SU-DHL-6 (cell line): ENCODE data around the gene CCP110.

ENCODE experiments used
- EZH2phosphoT487 ChIP-seq: fragments of 200-600 bp; sonication (generic), shearing (Covaris generic); conservative IDR thresholded peaks from 2 replicates; pipeline ENCODE4 v1.6.1; 2018; ENCODE audit warnings: mild to moderate bottlenecking, antibody characterized with exemption, low read length, moderate library complexity, mixed read lengths
- TF ChIP-seq, protein P1 (sequence below): fragments of 200-600 bp; sonication (generic); IDR thresholded peaks from one replicate; pipeline ENCODE4 v1.5.1; 2017; ENCODE audit warnings: antibody characterized with exemption, mild to moderate bottlenecking, low read length, moderate library complexity; ENCODE audit not compliant: insufficient read depth, poor library complexity, severe bottlenecking

DNA sequence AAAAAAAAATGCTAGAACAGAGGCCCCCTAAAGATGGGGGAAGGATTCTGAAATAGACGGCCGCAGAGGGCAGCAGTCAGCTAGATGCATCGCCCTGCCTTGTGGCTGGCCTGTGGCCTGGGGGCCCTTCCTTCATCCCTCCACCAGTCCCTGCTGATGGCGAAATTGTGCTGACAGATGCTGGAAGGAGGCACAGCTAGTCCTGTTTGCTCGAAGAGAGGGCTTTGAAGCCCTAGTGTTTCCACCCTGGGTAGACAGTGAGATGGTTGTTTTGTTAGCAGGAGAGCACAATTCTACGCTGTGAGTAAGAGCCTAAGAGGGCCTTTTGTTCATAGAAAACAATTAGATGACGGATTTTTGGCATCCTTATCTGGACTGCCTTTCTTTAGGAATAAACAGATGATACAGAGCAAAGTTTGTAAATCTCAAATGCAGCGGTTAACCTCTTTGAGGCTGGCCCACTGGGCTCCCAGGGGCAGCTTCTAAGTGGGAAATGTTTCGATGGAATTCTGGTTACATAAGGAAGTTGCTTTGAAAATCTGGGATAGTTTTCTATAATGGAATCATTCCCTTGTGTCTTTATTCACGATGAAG is 54.7 kb downstream of the CCP110 start:
- TF ChIP-seq, protein P1, sequence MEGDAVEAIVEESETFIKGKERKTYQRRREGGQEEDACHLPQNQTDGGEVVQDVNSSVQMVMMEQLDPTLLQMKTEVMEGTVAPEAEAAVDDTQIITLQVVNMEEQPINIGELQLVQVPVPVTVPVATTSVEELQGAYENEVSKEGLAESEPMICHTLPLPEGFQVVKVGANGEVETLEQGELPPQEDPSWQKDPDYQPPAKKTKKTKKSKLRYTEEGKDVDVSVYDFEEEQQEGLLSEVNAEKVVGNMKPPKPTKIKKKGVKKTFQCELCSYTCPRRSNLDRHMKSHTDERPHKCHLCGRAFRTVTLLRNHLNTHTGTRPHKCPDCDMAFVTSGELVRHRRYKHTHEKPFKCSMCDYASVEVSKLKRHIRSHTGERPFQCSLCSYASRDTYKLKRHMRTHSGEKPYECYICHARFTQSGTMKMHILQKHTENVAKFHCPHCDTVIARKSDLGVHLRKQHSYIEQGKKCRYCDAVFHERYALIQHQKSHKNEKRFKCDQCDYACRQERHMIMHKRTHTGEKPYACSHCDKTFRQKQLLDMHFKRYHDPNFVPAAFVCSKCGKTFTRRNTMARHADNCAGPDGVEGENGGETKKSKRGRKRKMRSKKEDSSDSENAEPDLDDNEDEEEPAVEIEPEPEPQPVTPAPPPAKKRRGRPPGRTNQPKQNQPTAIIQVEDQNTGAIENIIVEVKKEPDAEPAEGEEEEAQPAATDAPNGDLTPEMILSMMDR: no peak
- TF ChIP-seq EZH2phosphoT487: no peak
